ENCODE measurements around the gene DAW1. TPM values are rescaled to one million over a fixed set of nuclear protein-coding genes. Genes with fewer than 3 reads are reported as not detected.
A peak's percentile ranks its signal among the peaks of the same experiment; 100 is the strongest.

DAW1 gene
- total RNA-seq, 1 experiment from 2014 or later: 1.5 TPM

DNA sequence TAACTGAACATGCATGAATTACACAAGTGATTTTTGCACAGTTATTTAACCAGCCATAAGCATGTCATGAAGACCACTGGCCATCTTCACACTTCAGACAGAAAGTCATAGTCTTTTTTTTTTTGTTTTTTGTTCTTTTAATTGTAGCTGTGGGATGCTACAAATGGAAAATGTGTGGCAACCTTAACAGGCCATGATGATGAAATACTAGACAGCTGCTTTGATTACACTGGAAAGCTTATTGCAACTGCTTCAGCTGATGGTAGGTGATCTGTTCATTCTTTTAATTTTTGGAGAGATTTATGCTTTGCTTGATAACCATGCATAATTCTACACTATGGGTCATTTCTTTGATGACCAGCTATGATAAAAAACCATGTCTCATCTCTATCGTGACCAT is 35.6 kb downstream of the DAW1 start:
- no peaks in the 10 kb centered on the region for H3K79me2 ChIP-seq (ENCODE audit: low read length)
- H3K4me3 ChIP-seq (ENCODE audit: low read length): no peak overlapping the region
- intact Hi-C loops (cut with micrococcal nuclease): no loop called here
- H4K20me1 ChIP-seq (ENCODE audit: low read length): no peaks in the 10 kb centered on the region
- H3K27me3 ChIP-seq (ENCODE audit: low read length): no peaks in the 10 kb centered on the region
- peaks cover 8% of the 10 kb centered on the region; the same call in 1 of the 2 replicates for H3K4me1 ChIP-seq (ENCODE audit: insufficient read depth, low read length)
- no peaks in the 10 kb centered on the region for H3F3A ChIP-seq (ENCODE audit: low read length, unreplicated experiment)
- CTCF ChIA-PET: no interaction called here
- no peak for ATAC-seq
- H3K9me2 ChIP-seq (replicated peaks; ENCODE audit: low read length): no peaks in the 10 kb centered on the region
- H2AFZ ChIP-seq (ENCODE audit: low read length): no peak overlapping the region
- H3K27ac ChIP-seq (ENCODE audit: low read length): no peak overlapping the region
- no peak for DNase-seq
- no peak overlapping the region for H3K9ac ChIP-seq (ENCODE audit: low read length)
- POLR2A ChIA-PET (ENCODE audit: unreplicated experiment): no interaction called here
- no peaks in the 10 kb centered on the region for H3K9me3 ChIP-seq (ENCODE audit: low read length)
- BruUV-seq (replicated peaks): no TSS peak
- TF ChIP-seq, protein P1, sequence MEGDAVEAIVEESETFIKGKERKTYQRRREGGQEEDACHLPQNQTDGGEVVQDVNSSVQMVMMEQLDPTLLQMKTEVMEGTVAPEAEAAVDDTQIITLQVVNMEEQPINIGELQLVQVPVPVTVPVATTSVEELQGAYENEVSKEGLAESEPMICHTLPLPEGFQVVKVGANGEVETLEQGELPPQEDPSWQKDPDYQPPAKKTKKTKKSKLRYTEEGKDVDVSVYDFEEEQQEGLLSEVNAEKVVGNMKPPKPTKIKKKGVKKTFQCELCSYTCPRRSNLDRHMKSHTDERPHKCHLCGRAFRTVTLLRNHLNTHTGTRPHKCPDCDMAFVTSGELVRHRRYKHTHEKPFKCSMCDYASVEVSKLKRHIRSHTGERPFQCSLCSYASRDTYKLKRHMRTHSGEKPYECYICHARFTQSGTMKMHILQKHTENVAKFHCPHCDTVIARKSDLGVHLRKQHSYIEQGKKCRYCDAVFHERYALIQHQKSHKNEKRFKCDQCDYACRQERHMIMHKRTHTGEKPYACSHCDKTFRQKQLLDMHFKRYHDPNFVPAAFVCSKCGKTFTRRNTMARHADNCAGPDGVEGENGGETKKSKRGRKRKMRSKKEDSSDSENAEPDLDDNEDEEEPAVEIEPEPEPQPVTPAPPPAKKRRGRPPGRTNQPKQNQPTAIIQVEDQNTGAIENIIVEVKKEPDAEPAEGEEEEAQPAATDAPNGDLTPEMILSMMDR (conservative IDR thresholded peaks at IDR 0.05; ENCODE audit: low read depth, low read length): no peak
- no peak for TF ChIP-seq EZH2 (IDR thresholded peaks at IDR 0.05; ENCODE audit: low read length, unreplicated experiment)
- no peak for TF ChIP-seq EZH2phosphoT487 (IDR thresholded peaks at IDR 0.05; ENCODE audit: borderline replicate concordance, low read length)
- H3K36me3 ChIP-seq (ENCODE audit: low read depth, low read length): no peaks in the 10 kb centered on the region; the same call in 1 of the 2 replicates
- H3K4me2 ChIP-seq (ENCODE audit: low read length): no peak overlapping the region

DNA sequence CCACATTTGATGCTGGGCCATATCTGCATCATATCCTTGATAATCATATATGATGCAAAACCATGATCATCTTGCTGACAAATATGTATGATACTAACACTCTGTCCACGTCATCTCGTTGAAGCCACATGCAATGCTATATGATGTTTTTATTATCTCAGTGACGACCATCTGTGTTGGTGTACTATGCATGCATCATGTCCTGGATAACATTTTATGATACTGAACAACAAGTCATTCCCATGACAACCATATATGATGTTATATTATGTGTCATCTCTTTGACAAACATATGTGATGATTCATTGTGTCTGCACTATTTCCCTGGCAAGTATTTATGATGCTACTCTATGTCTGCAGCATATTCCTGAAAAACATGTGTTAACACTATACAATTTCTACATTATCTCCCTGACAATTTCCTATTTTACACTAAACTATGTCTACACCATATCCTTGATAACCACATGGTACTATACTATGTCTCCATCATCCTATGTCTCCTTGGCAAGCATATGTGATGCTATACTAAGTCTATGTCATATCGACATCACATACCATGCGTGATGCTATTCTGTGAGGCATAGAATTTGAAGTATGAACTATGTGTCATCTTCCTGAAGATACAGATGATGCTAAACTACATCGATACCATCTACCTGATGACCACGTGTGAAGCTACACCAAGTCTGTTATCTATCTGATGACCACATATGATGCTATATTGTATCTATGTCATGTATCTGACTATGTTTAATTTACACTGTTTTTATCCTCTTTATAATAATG is 37.0 kb downstream of the DAW1 start:
- POLR2A ChIA-PET (ENCODE audit: unreplicated experiment): no interaction called here
- no peak overlapping the region for H3K4me3 ChIP-seq (ENCODE audit: low read length)
- TF ChIP-seq, protein P1 (conservative IDR thresholded peaks at IDR 0.05; ENCODE audit: low read depth, low read length): no peak
- TF ChIP-seq EZH2phosphoT487 (IDR thresholded peaks at IDR 0.05; ENCODE audit: borderline replicate concordance, low read length): no peak
- no peak for TF ChIP-seq EZH2 (IDR thresholded peaks at IDR 0.05; ENCODE audit: low read length, unreplicated experiment)
- no peaks in the 10 kb centered on the region for H3F3A ChIP-seq (ENCODE audit: low read length, unreplicated experiment)
- BruUV-seq (replicated peaks): no TSS peak
- H4K20me1 ChIP-seq (ENCODE audit: low read length): no peaks in the 10 kb centered on the region
- no peak overlapping the region for H3K9ac ChIP-seq (ENCODE audit: low read length)
- DNase-seq: peak; percentile 77
- H3K4me1 ChIP-seq (ENCODE audit: insufficient read depth, low read length): peaks cover 8% of the 10 kb centered on the region; the same call in 1 of the 2 replicates
- H3K27me3 ChIP-seq (ENCODE audit: low read length): no peaks in the 10 kb centered on the region
- peak overlapping the region; percentile 49 for H3K27ac ChIP-seq (ENCODE audit: low read length)
- H2AFZ ChIP-seq (ENCODE audit: low read length): no peak overlapping the region
- H3K9me3 ChIP-seq (ENCODE audit: low read length): no peaks in the 10 kb centered on the region
- no peaks in the 10 kb centered on the region for H3K79me2 ChIP-seq (ENCODE audit: low read length)
- intact Hi-C loops (cut with micrococcal nuclease): no loop called here
- H3K4me2 ChIP-seq (ENCODE audit: low read length): no peak overlapping the region
- H3K36me3 ChIP-seq (ENCODE audit: low read depth, low read length): no peaks in the 10 kb centered on the region; the same call in 1 of the 2 replicates
- CTCF ChIA-PET: no interaction called here
- H3K9me2 ChIP-seq (replicated peaks; ENCODE audit: low read length): no peaks in the 10 kb centered on the region
- peak; percentile 95 for ATAC-seq

GRCh38 chr2:227914362-227914761 is 42.9 kb downstream of the DAW1 start:
- Histone ChIP-seq H3K79me2 (ENCODE audit: low read length) (no peaks in the 10 kb centered on the region), H4K20me1 (ENCODE audit: low read length) (no peaks in the 10 kb centered on the region), H3K36me3 (ENCODE audit: low read depth, low read length) (no peaks in the 10 kb centered on the region), H2AFZ (ENCODE audit: low read length) (no peak overlapping the region), H3K4me3 (ENCODE audit: low read length) (no peak overlapping the region), H3K27me3 (ENCODE audit: low read length) (no peaks in the 10 kb centered on the region), H3F3A (ENCODE audit: low read length, unreplicated experiment) (no peaks in the 10 kb centered on the region), H3K9ac (ENCODE audit: low read length) (no peak overlapping the region), H3K27ac (ENCODE audit: low read length) (no peak overlapping the region), H3K9me3 (ENCODE audit: low read length) (no peaks in the 10 kb centered on the region), H3K9me2 (replicated peaks; ENCODE audit: low read length) (no peaks in the 10 kb centered on the region), H3K4me1 (ENCODE audit: insufficient read depth, low read length) (no peaks in the 10 kb centered on the region), H3K4me2 (ENCODE audit: low read length) (no peak overlapping the region)
- ATAC-seq (no peak), DNase-seq (no peak)
- intact Hi-C loops (cut with micrococcal nuclease): no loop called here
- TF ChIP-seq EZH2phosphoT487 (IDR thresholded peaks at IDR 0.05; ENCODE audit: borderline replicate concordance, low read length): no peak
- TF ChIP-seq, protein P1 (conservative IDR thresholded peaks at IDR 0.05; ENCODE audit: low read depth, low read length): no peak
- no peak for TF ChIP-seq EZH2 (IDR thresholded peaks at IDR 0.05; ENCODE audit: low read length, unreplicated experiment)
- no TSS peak for BruUV-seq (replicated peaks)
- ChIA-PET POLR2A (ENCODE audit: unreplicated experiment) (no interaction called here), CTCF (no interaction called here)

All from PC-3 (cell line).